MM.1S (cell line): ENCODE results near the gene OR4L1.
"Not testable (repeated sequence)": the region's sequence is repeated elsewhere in the genome, so short reads cannot be mapped to it uniquely, and the experiment has no call there.

Source experiments
- DNase-seq: peaks from one replicate; pipeline ENCODE4 v3.0.0-alpha.2; 2015
- H2AFZ ChIP-seq: fragments of 300-600 bp; sonication (generic); 2 replicates; pipeline ENCODE4 v1.6.0; 2016; ENCODE audit warnings: antibody characterized with exemption, low read length
- H3F3A ChIP-seq: fragments of 300-600 bp; sonication (generic); 2 replicates; pipeline ENCODE4 v1.6.1; 2016; ENCODE audit warnings: mild to moderate bottlenecking, antibody characterized with exemption, low read length, moderate library complexity, mixed read lengths; ENCODE audit not compliant: insufficient read depth
- H3K27ac ChIP-seq: fragments of 300-600 bp; sonication (generic); 2 replicates; pipeline ENCODE4 v1.5.1; 2016; ENCODE audit warnings: mild to moderate bottlenecking, low read length
- H3K27me3 ChIP-seq: fragments of 300-600 bp; sonication (generic); replicated peaks from 2 replicates; pipeline ENCODE4 v1.6.0; 2016; ENCODE audit warnings: low read length; ENCODE audit not compliant: insufficient read depth
- H3K36me3 ChIP-seq: fragments of 300-600 bp; sonication (generic); replicated peaks from 2 replicates; pipeline ENCODE4 v1.6.1; 2016; ENCODE audit warnings: mild to moderate bottlenecking, low read length, mixed read lengths; ENCODE audit not compliant: insufficient read depth
- H3K4me1 ChIP-seq: fragments of 300-600 bp; sonication (generic); 2 replicates; pipeline ENCODE4 v1.6.1; 2016; ENCODE audit warnings: low read length, mixed read lengths
- H3K4me2 ChIP-seq: fragments of 300-600 bp; sonication (generic); 2 replicates; pipeline ENCODE4 v1.6.0; 2016; ENCODE audit warnings: low read depth, low read length
- H3K4me3 ChIP-seq: fragments of 300-600 bp; sonication (generic); 2 replicates; pipeline ENCODE4 v1.5.1; 2016; ENCODE audit warnings: low read length, mixed read lengths
- H3K79me2 ChIP-seq: fragments of 300-600 bp; sonication (generic); 2 replicates; pipeline ENCODE4 v1.6.1; 2016; ENCODE audit warnings: mixed run types, low read length, mixed read lengths
- H3K9ac ChIP-seq: fragments of 300-600 bp; sonication (generic); 2 replicates; pipeline ENCODE4 v1.6.1; 2016; ENCODE audit warnings: low read length, mixed read lengths
- H3K9me2 ChIP-seq: fragments of 300-600 bp; sonication (generic); replicated peaks from 2 replicates; pipeline ENCODE4 v1.6.1; 2016; ENCODE audit warnings: mild to moderate bottlenecking, low read length, mixed read lengths; ENCODE audit not compliant: insufficient read depth
- H3K9me3 ChIP-seq: fragments of 300-600 bp; sonication (generic); replicated peaks from 2 replicates; pipeline ENCODE4 v1.6.1; 2016; ENCODE audit warnings: mild to moderate bottlenecking, low read length, mixed read lengths; ENCODE audit not compliant: insufficient read depth
- H4K20me1 ChIP-seq: fragments of 300-600 bp; sonication (generic); 2 replicates; pipeline ENCODE4 v1.6.1; 2016; ENCODE audit warnings: mild to moderate bottlenecking, low read length, moderate library complexity, mixed read lengths; ENCODE audit not compliant: insufficient read depth
- CTCF ChIP-seq: fragments of 300-600 bp; sonication (generic); IDR thresholded peaks from 2 replicates; pipeline ENCODE4 v1.5.1; 2016; ENCODE audit warnings: antibody characterized with exemption, low read length, mixed read lengths
- EZH2 ChIP-seq: fragments of 300-600 bp; sonication (generic); optimal IDR thresholded peaks from 2 replicates; pipeline ENCODE3; 2017; ENCODE audit warnings: low read depth, mild to moderate bottlenecking, antibody characterized with exemption, low read length, mixed read lengths
- EZH2phosphoT487 ChIP-seq: fragments of 300-600 bp; sonication (generic); IDR thresholded peaks from 2 replicates; pipeline ENCODE4 v1.6.1; 2018; ENCODE audit warnings: antibody characterized with exemption, low read length

Gene OR4L1

DNA sequence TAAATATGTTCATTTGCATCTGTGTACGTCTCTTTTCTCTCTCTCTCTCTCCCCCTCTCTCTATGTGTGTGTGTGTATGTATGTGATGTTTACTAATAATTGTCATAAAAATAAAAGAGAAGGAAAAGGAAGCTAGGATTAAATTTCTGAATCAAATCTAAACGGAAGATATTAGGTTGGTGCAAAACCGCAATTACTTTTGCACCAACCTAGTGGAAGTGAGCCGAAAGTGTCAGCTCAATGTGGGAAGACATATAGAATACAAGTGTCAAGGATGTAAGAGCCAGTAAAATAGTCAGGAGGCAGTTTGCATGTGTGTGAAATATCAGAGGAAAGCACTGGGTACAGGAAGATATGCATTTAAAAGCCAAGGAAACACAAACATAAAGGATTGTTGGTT is 32.2 kb downstream of the OR4L1 start:
- Histone ChIP-seq H3F3A (no peaks in the 10 kb centered on the region), H4K20me1 (no peaks in the 10 kb centered on the region), H3K9ac (no peak overlapping the region), H3K79me2 (no peaks in the 10 kb centered on the region), H3K27me3 (no peaks in the 10 kb centered on the region), H3K9me2 (no peaks in the 10 kb centered on the region), H3K27ac (no peak overlapping the region), H3K4me2 (no peak overlapping the region), H2AFZ (no peak overlapping the region), H3K4me3 (no peak overlapping the region), H3K36me3 (no peaks in the 10 kb centered on the region), H3K4me1 (no peaks in the 10 kb centered on the region), H3K9me3 (no peaks in the 10 kb centered on the region)
- TF ChIP-seq EZH2 (no peak), CTCF (no peak), EZH2phosphoT487 (no peak)
- DNase-seq: no peak

GRCh38 chr14:20093442-20093841 is 33.6 kb downstream of the OR4L1 start:
- H3K4me2 ChIP-seq: no peak overlapping the region
- H3K9me2 ChIP-seq: no peaks in the 10 kb centered on the region
- no peak overlapping the region for H3K27ac ChIP-seq
- no peaks in the 10 kb centered on the region for H3K79me2 ChIP-seq
- no peak for DNase-seq
- no peaks in the 10 kb centered on the region for H4K20me1 ChIP-seq
- H3K27me3 ChIP-seq: no peaks in the 10 kb centered on the region
- H3K9me3 ChIP-seq: no peaks in the 10 kb centered on the region
- TF ChIP-seq CTCF (no peak), EZH2 (no peak), EZH2phosphoT487 (no peak)
- H3F3A ChIP-seq: no peaks in the 10 kb centered on the region
- no peak overlapping the region for H2AFZ ChIP-seq
- H3K36me3 ChIP-seq: no peaks in the 10 kb centered on the region
- no peak overlapping the region for H3K4me3 ChIP-seq
- H3K9ac ChIP-seq: no peak overlapping the region
- no peaks in the 10 kb centered on the region for H3K4me1 ChIP-seq

DNA sequence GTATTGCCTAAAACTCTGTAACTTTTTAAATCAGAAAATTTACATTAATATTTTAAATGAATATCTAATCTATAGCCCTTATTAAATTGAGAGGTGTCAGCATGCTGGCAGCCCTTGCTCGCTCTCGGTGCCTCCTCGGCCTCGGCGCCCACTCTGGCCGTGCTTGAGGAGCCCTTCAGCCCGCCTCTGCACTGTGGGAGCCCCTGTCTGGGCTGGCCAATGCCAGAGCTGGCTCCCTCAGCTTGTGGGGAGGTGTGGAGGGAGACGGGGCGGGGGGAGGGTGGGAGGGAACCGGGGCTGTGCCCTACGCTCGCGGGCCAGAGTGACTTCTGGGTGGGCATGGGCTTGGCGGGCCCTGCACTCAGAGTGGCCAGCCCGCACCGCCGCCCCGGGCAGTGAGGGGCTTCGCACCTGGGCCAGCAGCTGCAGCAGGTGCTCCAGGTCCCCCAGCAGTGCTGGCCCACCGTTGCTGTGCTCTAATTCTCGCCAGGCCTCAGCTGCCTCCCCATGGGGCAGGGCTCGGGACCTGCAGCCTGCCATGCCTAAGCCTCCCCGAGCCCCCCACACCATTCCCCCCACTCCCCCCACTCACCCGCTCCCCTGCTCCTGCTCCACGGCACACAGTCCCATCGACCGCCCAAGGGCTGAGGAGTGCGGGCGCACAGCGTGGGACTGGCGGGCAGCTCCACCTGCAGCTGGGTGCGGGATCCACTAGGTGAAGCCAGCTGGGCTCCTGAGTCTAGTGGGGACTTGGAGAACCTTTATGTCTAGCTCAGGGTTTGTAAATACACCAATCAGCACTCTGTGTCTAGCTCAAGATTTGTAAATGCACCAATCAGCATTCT is 39.3 kb downstream of the OR4L1 start:
- H3K9me3 ChIP-seq, DNase-seq, H3K9ac ChIP-seq, H3K36me3 ChIP-seq, H3K4me1 ChIP-seq, H3K4me2 ChIP-seq, H3K27me3 ChIP-seq, H3F3A ChIP-seq, H4K20me1 ChIP-seq, H3K4me3 ChIP-seq, H3K79me2 ChIP-seq, H3K27ac ChIP-seq, H2AFZ ChIP-seq, H3K9me2 ChIP-seq: not testable (repeated sequence)

DNA sequence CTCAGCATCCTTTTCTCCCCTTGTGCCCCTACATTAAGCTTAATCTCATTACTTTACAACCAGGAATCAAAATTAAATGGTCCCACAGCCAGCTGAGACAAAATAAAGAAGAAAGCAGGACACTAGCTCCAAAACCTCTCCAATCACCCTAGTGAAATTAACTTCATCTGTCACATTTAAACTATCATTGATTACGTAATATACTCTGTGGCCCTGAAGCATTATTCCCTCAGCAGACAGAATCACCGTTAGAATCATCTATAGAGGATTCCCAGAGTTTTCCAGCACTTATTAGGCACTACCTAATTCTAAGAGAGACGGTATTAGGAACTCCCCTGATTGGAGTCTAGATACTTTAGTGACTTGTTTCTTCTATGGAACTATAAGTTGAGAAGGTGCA is 50.6 kb downstream of the OR4L1 start, which contains the start of gene OR4K17:
OR4K17 (plus strand) TSS at position 302 of the 400 bp plus-strand sequence. CDS start 6,761 bp downstream, outside the sequence.
- Histone ChIP-seq H3K9me3 (no peaks in the 10 kb centered on the region), H3K79me2 (no peaks in the 10 kb centered on the region), H3K9me2 (no peaks in the 10 kb centered on the region), H3K4me2 (no peak within 1 kb of the TSS), H4K20me1 (no peaks in the 10 kb centered on the region), H3K27me3 (no peaks in the 10 kb centered on the region), H3K9ac (no peak within 1 kb of the TSS), H3K27ac (no peak within 1 kb of the TSS), H3K36me3 (no peaks in the 10 kb centered on the region), H3K4me3 (no peak within 1 kb of the TSS), H2AFZ (no peak within 1 kb of the TSS), H3K4me1 (no peaks in the 10 kb centered on the region), H3F3A (no peaks in the 10 kb centered on the region)
- TF ChIP-seq EZH2: no peak
- no peak for DNase-seq
